ENCODE data around the gene PFDN1. TPM values are rescaled to one million over a fixed set of nuclear protein-coding genes. Genes with fewer than 3 reads are reported as not detected.
A peak's percentile ranks its signal among the peaks of the same experiment; 100 is the strongest.

PFDN1 gene
- total and polyA plus RNA-seq, 9 of the 15 experiments (the other 6 are each of a cell fraction or from before 2014, with no cell fraction given): 45.5 to 215 (median 78.0) TPM

GRCh38 chr5:140312067-140312790 lies 9.3 kb upstream of the PFDN1 start:
- Histone ChIP-seq H3K9me1 (ENCODE audit: control insufficient read depth, insufficient read depth, low read length) (no peaks in the 10 kb centered on the region), H3K9me3 (replicated peaks; ENCODE audit: control insufficient read depth, insufficient read depth, low read depth, low read length) (no peaks in the 10 kb centered on the region), H3K4me2 (ENCODE audit: insufficient read depth, low read length) (peak overlapping the region; percentile 35; the same call in 1 of the 2 replicates), H3K9ac (ENCODE audit: insufficient read depth in 1 of 2, low read depth in 2 of 2, low read length in 2 of 2) (peak overlapping the region in 1 of 2 experiments; percentile 61; a peak in 1 of 4 replicates), H3K79me2 (ENCODE audit: control insufficient read depth, insufficient read depth, low read length) (no peaks in the 10 kb centered on the region), H2AFZ (ENCODE audit: low read depth, low read length) (peak overlapping the region; percentile 73), H3K4me3 (no peak overlapping the region), H3K36me3 (ENCODE audit: control insufficient read depth, insufficient read depth, low read length) (no peaks in the 10 kb centered on the region), H3K4me1 (replicated peaks in 1 of 2; ENCODE audit: control insufficient read depth in 2 of 2, insufficient read depth in 2 of 2, low read length in 2 of 2) (peaks cover 0 to 26% of the 10 kb centered on the region in 2 experiments; a peak in 4 of 5 replicates), H4K20me1 (replicated peaks; ENCODE audit: control insufficient read depth, insufficient read depth, low read length) (no peaks in the 10 kb centered on the region), H3K27me3 (ENCODE audit: control insufficient read depth in 2 of 2, insufficient read depth in 2 of 2, low read length in 2 of 2) (no peaks in the 10 kb centered on the region), H3K27ac (ENCODE audit: extremely low read depth, low read depth, low read length) (no peak overlapping the region; the same call in 2 of the 3 replicates)
- in situ Hi-C loops (cut with MboI): no loop called here
- no TSS peak for BruUV-seq (replicated peaks)
- intact Hi-C loops (cut with micrococcal nuclease): no loop called here
- FAIRE-seq (no peak), DNase-seq (ENCODE audit: extremely low read depth in 1 of 4, low spot score in 3 of 4) (peak in 1 of 4 experiments; percentile 29), ATAC-seq (peak; percentile 18)
- WGBS (ENCODE audit: insufficient coverage, low coverage, missing lambda C conversion rate): 25% methylated on average over 4 of the region's 4 CpGs
- ChIA-PET CTCF (ENCODE audit: low intra/inter-chr PET ratio) (no interaction called here), POLR2A (interaction anchor here (0.9 to 2.4 kb wide), 7 partner anchors 9 to 407 kb away, joined by 3 to 9 read pairs (median 4); partner anchors contain the start of genes HBEGF and PFDN1)
- TF ChIP-seq SMARCA5 (IDR thresholded peaks at IDR 0.05) (no peak), CTBP1 (IDR thresholded peaks at IDR 0.05; ENCODE audit: borderline replicate concordance) (0 out of 2 replicates have a peak, but pooled peaks have one; percentile 13), CBFB (CRISPR knock-in tag; IDR thresholded peaks at IDR 0.05) (no peak), GTF2E2 (tag; IDR thresholded peaks at IDR 0.05) (0 out of 2 replicates have a peak, but pooled peaks have one; percentile 43), SMAD3 (CRISPR knock-in tag; conservative IDR thresholded peaks at IDR 0.05) (no peak), ZNF507 (tag; conservative IDR thresholded peaks at IDR 0.05) (no peak), RFX5 (IDR thresholded peaks at IDR 0.05; ENCODE audit: low read depth, low read length) (no peak), GATAD2B (IDR thresholded peaks at IDR 0.05; ENCODE audit: borderline replicate concordance) (no peak), KLF13 (tag; IDR thresholded peaks at IDR 0.05; ENCODE audit: borderline replicate concordance, low read depth) (no peak), RBM25 (IDR thresholded peaks at IDR 0.05; ENCODE audit: low read depth, low read length, severe bottlenecking) (no peak), CXXC5 (CRISPR knock-in tag; IDR thresholded peaks at IDR 0.05) (no peak), ZC3H4 (CRISPR knock-in tag; IDR thresholded peaks at IDR 0.05; ENCODE audit: borderline replicate concordance) (no peak), LEF1 (IDR thresholded peaks at IDR 0.05) (no peak), SPI1 (IDR thresholded peaks at IDR 0.05; ENCODE audit: borderline replicate concordance, low read depth, low read length) (peak; percentile 84; the same call in 1 of the 2 replicates), TCF7L2 (IDR thresholded peaks at IDR 0.05; ENCODE audit: low read depth, low read length) (no peak), SOX6 (IDR thresholded peaks at IDR 0.05) (no peak), MTA1 (IDR thresholded peaks at IDR 0.05; ENCODE audit: borderline replicate concordance) (no peak), GABPA (tag; conservative IDR thresholded peaks at IDR 0.05; ENCODE audit: low read depth) (0 out of 2 replicates have a peak, but pooled peaks have one; percentile 24)

Data from K562 (cell line).